Astrocyte (in vitro differentiated cells and primary cell): ENCODE results near the gene RPH3AL. TPM values are rescaled to one million over a fixed set of nuclear protein-coding genes. Genes with fewer than 3 reads are reported as not detected.

Source experiments
- DNase-seq: peaks from one replicate; pipeline ENCODE4 v3.0.0-alpha.2; 2010; ENCODE audit warnings: low read depth
- FAIRE-seq: peaks from 2 replicates; lab custom pipeline; 2011; peaks lifted over from hg19 to GRCh38; lab: Jason Lieb, UNC
- H2AFZ ChIP-seq: 2 replicates; pipeline ENCODE4 v1.6.0; 2012; ENCODE audit warnings: low read depth, low read length, inconsistent platforms
- H3K27ac ChIP-seq: 2 replicates; pipeline ENCODE4 v1.5.1; 2011; ENCODE audit warnings: low read depth, low read length, inconsistent platforms
- H3K27me3 ChIP-seq: 2 replicates; pipeline ENCODE4 v1.6.0; 2011; ENCODE audit warnings: low read length, inconsistent platforms; ENCODE audit not compliant: insufficient read depth
- H3K36me3 ChIP-seq: 2 replicates; pipeline ENCODE4 v1.5.1; 2011; ENCODE audit warnings: low read length, inconsistent platforms; ENCODE audit not compliant: insufficient read depth
- H3K4me1 ChIP-seq: 2 replicates; pipeline ENCODE4 v1.5.1; 2011; ENCODE audit warnings: low read length, inconsistent platforms; ENCODE audit not compliant: insufficient read depth
- H3K4me2 ChIP-seq: 2 replicates; pipeline ENCODE4 v1.6.0; 2012; ENCODE audit warnings: low read length, inconsistent platforms
- H3K4me3 ChIP-seq: 2 replicates; pipeline ENCODE4 v1.5.1; 2011; ENCODE audit warnings: low read depth, mild to moderate bottlenecking, low read length, inconsistent platforms; ENCODE audit not compliant: insufficient read depth
- H3K79me2 ChIP-seq: 2 replicates; pipeline ENCODE4 v1.6.0; 2012; ENCODE audit warnings: mild to moderate bottlenecking, low read length, inconsistent platforms; ENCODE audit not compliant: insufficient read depth
- H3K9ac ChIP-seq: 2 replicates; pipeline ENCODE4 v1.6.0; 2012; ENCODE audit warnings: mild to moderate bottlenecking, low read length, inconsistent platforms
- H3K9me3 ChIP-seq: 2 replicates; pipeline ENCODE4 v1.5.1; 2012; ENCODE audit warnings: low read depth, mild to moderate bottlenecking, low read length, inconsistent platforms; ENCODE audit not compliant: insufficient read depth
- H4K20me1 ChIP-seq: 2 replicates; pipeline ENCODE4 v1.6.0; 2012; ENCODE audit warnings: low read length, inconsistent platforms; ENCODE audit not compliant: insufficient read depth
- H3K27ac Mint-ChIP-seq: one replicate; pipeline ENCODE4 v1.8.0; 2021; ENCODE audit warnings: mild to moderate bottlenecking, mixed read lengths; ENCODE audit not compliant: unreplicated experiment
- H3K27me3 Mint-ChIP-seq: one replicate; pipeline ENCODE4 v1.8.0; 2021; ENCODE audit warnings: low read depth, mixed read lengths; ENCODE audit not compliant: unreplicated experiment
- H3K36me3 Mint-ChIP-seq: one replicate; pipeline ENCODE4 v1.8.0; 2021; ENCODE audit warnings: low read depth, mixed read lengths; ENCODE audit not compliant: unreplicated experiment
- H3K4me1 Mint-ChIP-seq: one replicate; pipeline ENCODE4 v1.8.0; 2021; ENCODE audit warnings: low read depth, mixed read lengths; ENCODE audit not compliant: unreplicated experiment
- H3K4me3 Mint-ChIP-seq: one replicate; pipeline ENCODE4 v1.8.0; 2021; ENCODE audit warnings: mild to moderate bottlenecking, moderate library complexity, mixed read lengths; ENCODE audit not compliant: unreplicated experiment
- H3K9me3 Mint-ChIP-seq: one replicate; pipeline ENCODE4 v1.8.0; 2021; ENCODE audit warnings: mild to moderate bottlenecking, mixed read lengths; ENCODE audit not compliant: unreplicated experiment
- CTCF ChIP-seq: IDR thresholded peaks from 2 replicates; pipeline ENCODE4 v1.5.1; 2011; ENCODE audit warnings: low read depth, mild to moderate bottlenecking, inconsistent platforms, low read length, moderate library complexity; ENCODE audit not compliant: insufficient read depth
- EZH2 ChIP-seq: IDR thresholded peaks from 2 replicates; pipeline ENCODE4 v1.6.1; 2012; ENCODE audit warnings: mild to moderate bottlenecking, low read length, inconsistent platforms; ENCODE audit not compliant: insufficient read depth
- total RNA-seq: library from RNA; stranded (reverse); gene quantifications from 2 replicates; pipeline ENCODE4 v1.2.1, GENCODE V29; 2021

RPH3AL gene
- total RNA-seq, 1 donor from 2014 or later, result 3.7 TPM

- no peaks in the 10 kb centered on the region for H3K4me1 Mint-ChIP-seq
- Histone ChIP-seq H3K27ac (no peak overlapping the region), H3K4me2 (no peak overlapping the region), H4K20me1 (no peaks in the 10 kb centered on the region), H3K79me2 (no peaks in the 10 kb centered on the region), H2AFZ (no peak overlapping the region), H3K4me1 (no peaks in the 10 kb centered on the region), H3K36me3 (no peaks in the 10 kb centered on the region), H3K4me3 (no peak overlapping the region), H3K9ac (no peak overlapping the region), H3K27me3 (peaks cover 41% of the 10 kb centered on the region), H3K9me3 (no peaks in the 10 kb centered on the region)
- H3K27ac Mint-ChIP-seq, result peak overlapping the region; percentile 58
- TF ChIP-seq EZH2, result no peak
- TF ChIP-seq CTCF, result no peak
- H3K4me3 Mint-ChIP-seq, result no peak overlapping the region
- H3K9me3 Mint-ChIP-seq, result peaks cover 2% of the 10 kb centered on the region
- DNase-seq, result no peak
- H3K27me3 Mint-ChIP-seq, result peaks cover 54% of the 10 kb centered on the region
- no peaks in the 10 kb centered on the region for H3K36me3 Mint-ChIP-seq
- FAIRE-seq, result no peak
These were observed 165.5 kb downstream of the RPH3AL start for GRCh38 chr17:187130-187529.

GRCh38 chr17:185445-186138 is 167.0 kb downstream of the RPH3AL start:
- Mint-ChIP-seq H3K9me3 (peaks cover 2% of the 10 kb centered on the region), H3K27ac (no peak overlapping the region), H3K4me1 (no peaks in the 10 kb centered on the region), H3K36me3 (no peaks in the 10 kb centered on the region), H3K4me3 (no peak overlapping the region), H3K27me3 (peaks cover 57% of the 10 kb centered on the region)
- Histone ChIP-seq H2AFZ (no peak overlapping the region), H3K9ac (no peak overlapping the region), H3K4me3 (no peak overlapping the region), H4K20me1 (no peaks in the 10 kb centered on the region), H3K4me1 (no peaks in the 10 kb centered on the region), H3K4me2 (no peak overlapping the region), H3K36me3 (no peaks in the 10 kb centered on the region), H3K9me3 (no peaks in the 10 kb centered on the region), H3K27ac (no peak overlapping the region), H3K27me3 (peaks cover 50% of the 10 kb centered on the region), H3K79me2 (no peaks in the 10 kb centered on the region)
- DNase-seq (no peak), FAIRE-seq (no peak)
- TF ChIP-seq EZH2 (no peak), CTCF (no peak)

DNA sequence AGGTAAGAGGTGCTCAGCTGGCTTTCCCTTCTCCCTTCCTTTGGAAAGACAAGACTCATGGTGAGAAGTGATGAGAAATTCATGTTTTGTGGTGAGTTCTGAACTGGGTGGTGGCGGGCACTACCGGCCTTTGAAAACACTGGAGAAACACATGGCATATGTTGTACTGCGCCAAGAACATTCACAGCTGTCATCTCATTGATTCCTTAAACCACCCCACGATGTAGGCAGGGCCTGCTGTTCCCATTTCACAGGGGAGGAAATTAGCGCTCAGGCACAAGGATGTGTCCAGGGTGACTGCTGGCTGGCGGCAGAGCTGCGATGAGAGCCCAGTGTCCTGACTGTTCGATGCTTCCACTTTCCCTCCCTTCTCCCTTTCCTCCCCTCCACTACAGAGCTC is 169.6 kb downstream of the RPH3AL start:
- peaks cover 68% of the 10 kb centered on the region for H3K27me3 ChIP-seq
- no peaks in the 10 kb centered on the region for H3K9me3 ChIP-seq
- no peak for FAIRE-seq

More for the DNA sequence above, 169.6 kb downstream of the RPH3AL start:
- Mint-ChIP-seq H3K36me3 (no peaks in the 10 kb centered on the region), H3K4me3 (no peak overlapping the region), H3K9me3 (peaks cover 2% of the 10 kb centered on the region), H3K27ac (no peak overlapping the region), H3K4me1 (no peaks in the 10 kb centered on the region), H3K27me3 (peaks cover 67% of the 10 kb centered on the region)
- H2AFZ ChIP-seq, result no peak overlapping the region
- H3K4me2 ChIP-seq, result no peak overlapping the region
- DNase-seq, result no peak
- H3K4me1 ChIP-seq, result no peaks in the 10 kb centered on the region
- no peaks in the 10 kb centered on the region for H3K79me2 ChIP-seq
- H3K9ac ChIP-seq, result no peak overlapping the region
- H3K36me3 ChIP-seq, result no peaks in the 10 kb centered on the region
- no peak for TF ChIP-seq CTCF
- no peak overlapping the region for H3K4me3 ChIP-seq
- H3K27ac ChIP-seq, result no peak overlapping the region
- H4K20me1 ChIP-seq, result no peaks in the 10 kb centered on the region
